KMS-11 (cell line): ENCODE measurements around the gene GNAO1.

Experiments
- H2AFZ ChIP-seq: fragments of 200-600 bp; sonication (generic); 2 replicates; pipeline ENCODE4 v1.6.1; 2016; ENCODE audit warnings: antibody characterized with exemption, mixed run types, low read depth
- H3K27ac ChIP-seq: fragments of 200-600 bp; sonication (generic); 2 replicates; pipeline ENCODE4 v1.6.1; 2016; ENCODE audit warnings: mild to moderate bottlenecking, mixed run types
- H3K27me3 ChIP-seq: fragments of 200-600 bp; sonication (generic); 2 replicates; pipeline ENCODE4 v1.6.1; 2017; ENCODE audit warnings: mild to moderate bottlenecking, low read depth, mixed run types, moderate library complexity; ENCODE audit not compliant: insufficient read depth
- H3K36me3 ChIP-seq: fragments of 200-600 bp; sonication (generic); 2 replicates; pipeline ENCODE4 v1.6.1; 2017; ENCODE audit warnings: mild to moderate bottlenecking, mixed run types; ENCODE audit not compliant: insufficient read depth
- H3K4me1 ChIP-seq: fragments of 200-600 bp; sonication (generic); 2 replicates; pipeline ENCODE4 v1.6.1; 2016; ENCODE audit warnings: mild to moderate bottlenecking, low read depth, mixed run types; ENCODE audit not compliant: poor library complexity, severe bottlenecking
- H3K4me2 ChIP-seq: fragments of 200-600 bp; sonication (generic); 2 replicates; pipeline ENCODE4 v1.7.0; 2016; ENCODE audit warnings: mild to moderate bottlenecking, mixed run types
- H3K4me3 ChIP-seq: fragments of 200-600 bp; sonication (generic); IDR thresholded peaks from 2 replicates; pipeline ENCODE4 v1.6.1; 2017; ENCODE audit warnings: low read depth, low read length, mixed read lengths; ENCODE audit not compliant: insufficient read depth
- H3K79me2 ChIP-seq: fragments of 200-600 bp; sonication (generic); 2 replicates; pipeline ENCODE4 v1.6.1; 2016; ENCODE audit warnings: low read depth, mixed run types; ENCODE audit not compliant: insufficient read depth
- H3K9ac ChIP-seq: fragments of 200-600 bp; sonication (generic); 2 replicates; pipeline ENCODE4 v1.6.1; 2016; ENCODE audit warnings: mild to moderate bottlenecking, mixed run types
- H4K20me1 ChIP-seq: fragments of 200-600 bp; sonication (generic); 2 replicates; pipeline ENCODE4 v1.6.1; 2016; ENCODE audit warnings: mild to moderate bottlenecking, mixed run types; ENCODE audit not compliant: insufficient read depth
- TF ChIP-seq, protein P1 (sequence below): fragments of 200-600 bp; sonication (generic); conservative IDR thresholded peaks from 2 replicates; pipeline ENCODE4 v1.6.1; 2017; ENCODE audit warnings: low read depth, mild to moderate bottlenecking, antibody characterized with exemption, low read length, moderate library complexity, mixed read lengths

The GNAO1 gene

GRCh38 chr16:56399047-56399446, 207.8 kb downstream of the GNAO1 start:
- H3K27ac ChIP-seq, result no peak overlapping the region
- H3K4me3 ChIP-seq, result no peak overlapping the region
- TF ChIP-seq, protein P1, sequence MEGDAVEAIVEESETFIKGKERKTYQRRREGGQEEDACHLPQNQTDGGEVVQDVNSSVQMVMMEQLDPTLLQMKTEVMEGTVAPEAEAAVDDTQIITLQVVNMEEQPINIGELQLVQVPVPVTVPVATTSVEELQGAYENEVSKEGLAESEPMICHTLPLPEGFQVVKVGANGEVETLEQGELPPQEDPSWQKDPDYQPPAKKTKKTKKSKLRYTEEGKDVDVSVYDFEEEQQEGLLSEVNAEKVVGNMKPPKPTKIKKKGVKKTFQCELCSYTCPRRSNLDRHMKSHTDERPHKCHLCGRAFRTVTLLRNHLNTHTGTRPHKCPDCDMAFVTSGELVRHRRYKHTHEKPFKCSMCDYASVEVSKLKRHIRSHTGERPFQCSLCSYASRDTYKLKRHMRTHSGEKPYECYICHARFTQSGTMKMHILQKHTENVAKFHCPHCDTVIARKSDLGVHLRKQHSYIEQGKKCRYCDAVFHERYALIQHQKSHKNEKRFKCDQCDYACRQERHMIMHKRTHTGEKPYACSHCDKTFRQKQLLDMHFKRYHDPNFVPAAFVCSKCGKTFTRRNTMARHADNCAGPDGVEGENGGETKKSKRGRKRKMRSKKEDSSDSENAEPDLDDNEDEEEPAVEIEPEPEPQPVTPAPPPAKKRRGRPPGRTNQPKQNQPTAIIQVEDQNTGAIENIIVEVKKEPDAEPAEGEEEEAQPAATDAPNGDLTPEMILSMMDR, result no peak
- H3K36me3 ChIP-seq, result no peaks in the 10 kb centered on the region
- H2AFZ ChIP-seq, result no peak overlapping the region
- no peaks in the 10 kb centered on the region for H4K20me1 ChIP-seq
- no peaks in the 10 kb centered on the region for H3K79me2 ChIP-seq
- H3K27me3 ChIP-seq, result no peaks in the 10 kb centered on the region
- no peak overlapping the region for H3K9ac ChIP-seq
- H3K4me1 ChIP-seq, result no peaks in the 10 kb centered on the region
- H3K4me2 ChIP-seq, result no peak overlapping the region

DNA sequence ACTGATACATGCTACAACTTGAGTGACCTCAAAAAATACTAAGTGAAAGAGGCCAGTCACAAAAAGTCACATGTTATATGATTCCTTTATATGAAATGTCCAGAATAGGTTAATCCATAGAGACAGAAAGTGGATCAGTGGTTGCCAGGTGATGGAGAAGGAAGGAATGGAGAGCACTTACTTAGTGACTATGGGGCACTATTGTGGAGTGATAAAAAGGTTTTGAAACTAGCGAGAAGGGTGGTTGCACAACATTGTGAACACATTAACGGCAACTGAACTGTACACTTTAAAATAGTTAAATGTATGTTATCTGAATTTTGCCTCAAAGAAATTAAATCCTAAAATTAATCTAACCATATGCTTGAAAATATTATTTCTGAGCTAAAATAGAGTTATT, 208.2 kb downstream of the GNAO1 start:
- TF ChIP-seq, protein P1, result no peak
- Histone ChIP-seq H3K79me2 (no peaks in the 10 kb centered on the region), H3K4me1 (no peaks in the 10 kb centered on the region), H3K36me3 (no peaks in the 10 kb centered on the region), H3K9ac (no peak overlapping the region), H4K20me1 (no peaks in the 10 kb centered on the region), H3K27me3 (no peaks in the 10 kb centered on the region), H3K27ac (no peak overlapping the region), H3K4me2 (no peak overlapping the region), H3K4me3 (no peak overlapping the region), H2AFZ (no peak overlapping the region)

DNA sequence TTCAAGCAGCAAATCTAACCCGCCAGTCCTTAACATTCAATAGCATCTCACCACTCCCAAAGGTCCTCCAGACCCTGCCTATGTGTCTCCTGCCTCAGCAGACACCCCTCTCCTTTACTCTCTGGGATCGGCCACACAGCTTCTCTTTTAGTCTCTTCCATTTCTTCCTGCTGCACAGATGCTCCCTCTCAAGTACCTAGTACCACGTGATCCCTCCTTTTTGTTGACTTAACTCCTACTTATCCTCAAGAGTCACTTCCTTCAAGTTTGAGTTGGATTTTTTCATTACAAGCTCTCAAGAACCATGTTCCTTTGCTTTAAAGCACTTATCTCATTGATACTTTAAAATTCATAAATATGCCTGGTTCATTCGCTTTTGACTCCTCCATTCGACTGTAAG, 209.2 kb downstream of the GNAO1 start:
- Histone ChIP-seq H3K4me2 (no peak overlapping the region), H3K9ac (no peak overlapping the region), H3K4me1 (no peaks in the 10 kb centered on the region), H2AFZ (no peak overlapping the region), H4K20me1 (no peaks in the 10 kb centered on the region), H3K27me3 (no peaks in the 10 kb centered on the region), H3K27ac (no peak overlapping the region), H3K79me2 (no peaks in the 10 kb centered on the region), H3K36me3 (no peaks in the 10 kb centered on the region), H3K4me3 (no peak overlapping the region)
- TF ChIP-seq, protein P1, result no peak

- no peaks in the 10 kb centered on the region for H3K79me2 ChIP-seq
- no peaks in the 10 kb centered on the region for H3K36me3 ChIP-seq
Observed at GRCh38 chr16:56401482-56401881, 210.2 kb downstream of the GNAO1 start.

More at GRCh38 chr16:56401482-56401881, 210.2 kb downstream of the GNAO1 start:
- Histone ChIP-seq H3K27me3 (no peaks in the 10 kb centered on the region), H3K4me1 (no peaks in the 10 kb centered on the region), H2AFZ (no peak overlapping the region), H4K20me1 (no peaks in the 10 kb centered on the region), H3K4me3 (no peak overlapping the region), H3K27ac (no peak overlapping the region), H3K9ac (no peak overlapping the region), H3K4me2 (no peak overlapping the region)
- TF ChIP-seq, protein P1, result 0 out of 2 replicates have a peak, but pooled peaks have one; percentile 36
